HG03039 (cell line): Measurements from ENCODE around the gene MNAT1.

Experiments
- ATAC-seq: cut with Tn5 transposase; IDR thresholded peaks from one replicate; pipeline ENCODE4 v1.9.1; 2021; ENCODE audit warnings: mild to moderate bottlenecking, moderate library complexity; ENCODE audit not compliant: unreplicated experiment

The MNAT1 gene

GRCh38 chr14:61019537-61019936 lies 285.0 kb downstream of the MNAT1 start:
- no peak for ATAC-seq
